Liver (tissue), 3 donors: Measurements from ENCODE around the gene NKX2-1.
A peak's percentile ranks its signal among the peaks of the same experiment; 100 is the strongest.

Experiments used
- CTCF ChIP-seq: fragments of 150-350 bp; IDR thresholded peaks from 2 replicates; pipeline ENCODE4 v1.5.1; 2017; ENCODE audit warnings: improper control_type of control experiment, low read depth, low read length; ENCODE audit not compliant: missing input control
- RXRA ChIP-seq, 2 donors: IDR thresholded peaks; 2 replicates each; pipeline ENCODE4 v1.6.1; 2017 to 2018; ENCODE audit warnings: antibody characterized with exemption in 2 of 2, mild to moderate bottlenecking in 1 of 2
- YY1 ChIP-seq: IDR thresholded peaks from 2 replicates; pipeline ENCODE4 v1.6.1; 2016; ENCODE audit warnings: antibody characterized with exemption, mild to moderate bottlenecking
- ZBTB33 ChIP-seq: IDR thresholded peaks from 2 replicates; pipeline ENCODE4 v1.6.1; 2016; ENCODE audit warnings: antibody characterized with exemption
- donor health status: healthy.
- donor health status: healthy.

- TF ChIP-seq CTCF, result peak; percentile 75
- no peak for TF ChIP-seq RXRA (IDR thresholded peaks at IDR 0.05)
- no peak for TF ChIP-seq YY1
- no peak for TF ChIP-seq ZBTB33
These were observed 33.7 kb upstream of the NKX2-1 start for GRCh38 chr14:36553656-36554260.
